ENCODE measurements around the gene MORN3. TPM values are rescaled to one million over a fixed set of nuclear protein-coding genes. Genes with fewer than 3 reads are reported as not detected.
"Not testable (repeated sequence)": the region's sequence is repeated elsewhere in the genome, so short reads cannot be mapped to it uniquely, and the experiment has no call there.

The MORN3 gene
- total RNA-seq, 1 experiment from 2014 or later = 0.37 TPM

DNA sequence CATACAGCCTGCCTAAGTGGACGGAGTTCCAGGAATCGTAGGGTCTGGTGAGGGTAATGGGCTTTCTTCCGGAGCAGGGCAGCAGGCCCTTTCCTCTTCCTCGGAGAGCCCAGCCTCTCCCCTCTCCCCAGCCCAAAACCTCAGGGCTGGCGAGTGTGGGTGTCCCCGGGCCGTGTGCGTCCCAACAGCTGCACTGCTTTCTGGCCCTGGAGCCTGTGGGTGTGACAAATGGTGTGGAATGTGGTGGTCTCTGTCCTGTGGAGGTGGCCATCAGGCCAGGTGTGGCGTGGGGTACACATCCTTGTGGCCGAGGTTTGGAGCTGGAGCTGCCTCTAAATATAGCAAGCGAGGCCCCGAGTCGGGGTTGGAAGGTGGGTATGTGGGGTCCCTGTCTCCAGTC, 34.6 kb downstream of the MORN3 start (continued):
- TF ChIP-seq, protein P1, sequence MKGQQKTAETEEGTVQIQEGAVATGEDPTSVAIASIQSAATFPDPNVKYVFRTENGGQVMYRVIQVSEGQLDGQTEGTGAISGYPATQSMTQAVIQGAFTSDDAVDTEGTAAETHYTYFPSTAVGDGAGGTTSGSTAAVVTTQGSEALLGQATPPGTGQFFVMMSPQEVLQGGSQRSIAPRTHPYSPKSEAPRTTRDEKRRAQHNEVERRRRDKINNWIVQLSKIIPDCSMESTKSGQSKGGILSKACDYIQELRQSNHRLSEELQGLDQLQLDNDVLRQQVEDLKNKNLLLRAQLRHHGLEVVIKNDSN (CRISPR knock-in tag; IDR thresholded peaks at IDR 0.05) = no peak
- no peak for TF ChIP-seq SOX15 (CRISPR knock-in tag; IDR thresholded peaks at IDR 0.05)
- TF ChIP-seq FOXP1 (CRISPR knock-in tag; IDR thresholded peaks at IDR 0.05; ENCODE audit: borderline replicate concordance) = no peak

DNA sequence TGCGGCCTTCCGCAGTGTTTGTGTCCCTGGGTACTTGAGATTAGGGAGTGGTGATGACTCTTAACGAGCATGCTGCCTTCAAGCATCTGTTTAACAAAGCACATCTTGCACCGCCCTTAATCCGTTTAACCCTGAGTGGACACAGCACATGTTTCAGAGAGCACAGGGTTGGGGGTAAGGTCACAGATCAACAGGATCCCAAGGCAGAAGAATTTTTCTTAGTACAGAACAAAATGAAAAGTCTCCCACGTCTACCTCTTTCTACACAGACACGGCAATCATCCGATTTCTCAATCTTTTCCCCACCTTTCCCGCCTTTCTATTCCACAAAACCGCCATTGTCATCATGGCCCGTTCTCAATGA, 35.6 kb downstream of the MORN3 start:
- Mint-ChIP-seq H3K4me1 (peaks cover 57% of the 10 kb centered on the region), H3K36me3 (peaks cover 11% of the 10 kb centered on the region; the same call in 1 of the 2 replicates)
- H3K4me3 Mint-ChIP-seq; DNase-seq (ENCODE audit: low spot score); ATAC-seq; H3K27ac Mint-ChIP-seq; H3K27me3 Mint-ChIP-seq (ENCODE audit: low read depth); H3K9me3 Mint-ChIP-seq: not testable (repeated sequence)
- ChIA-PET CTCF (interaction anchor here (0.6 to 2.7 kb wide), 4 partner anchors 11 to 81 kb away, joined by 3 to 7 read pairs (median 4); no protein-coding TSS in a partner anchor), POLR2A (interaction anchor here (0.6 to 1.1 kb wide), 2 partner anchors 41 to 51 kb away, joined by 4 to 5 read pairs; no protein-coding TSS in a partner anchor)

DNA sequence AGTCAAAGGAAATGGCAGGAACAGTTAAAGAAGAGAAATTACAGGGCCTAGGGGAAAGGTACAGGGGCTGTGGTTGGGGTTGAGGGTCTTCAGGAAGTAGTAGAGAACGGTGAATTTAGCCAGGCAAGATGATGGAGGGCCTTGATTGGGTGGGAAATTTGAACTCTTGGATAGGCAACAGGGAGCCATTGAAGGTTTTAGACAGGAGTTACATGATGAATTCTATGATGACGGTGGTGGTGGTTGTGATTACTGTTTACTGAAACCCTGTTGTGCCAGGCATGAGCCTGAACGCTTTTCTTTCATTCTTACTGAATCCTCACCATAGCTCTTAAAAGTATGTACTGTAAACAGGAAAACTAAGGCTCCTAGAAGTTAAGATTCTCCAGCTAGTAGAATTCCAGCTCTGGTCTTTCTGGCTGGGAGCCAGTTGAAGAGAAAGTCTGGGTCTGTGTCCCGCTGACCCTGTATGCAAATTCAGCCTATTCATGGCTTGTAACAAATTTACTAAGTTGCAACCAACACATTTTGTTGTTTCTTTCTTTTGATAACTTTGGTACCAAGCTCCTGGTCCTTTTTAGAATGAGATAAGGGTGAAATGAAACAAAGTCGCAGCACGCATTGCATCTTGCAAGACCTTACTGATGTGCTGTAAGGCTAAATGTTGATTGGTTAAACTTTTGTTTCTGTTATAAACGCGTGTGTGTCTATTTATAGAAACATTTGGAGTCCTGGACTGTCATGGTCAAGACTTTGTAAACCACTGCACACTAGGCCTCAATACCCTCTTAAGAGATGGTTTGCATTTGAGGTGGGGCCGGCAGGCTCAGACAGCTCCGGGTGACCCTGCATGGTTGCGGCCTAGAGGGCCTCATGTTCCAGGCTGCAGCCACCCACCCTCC, 37.1 kb downstream of the MORN3 start:
- H3K9me3 Mint-ChIP-seq = no peaks in the 10 kb centered on the region
- peaks cover 11% of the 10 kb centered on the region; the same call in 1 of the 2 replicates for H3K36me3 Mint-ChIP-seq
- H3K4me3 Mint-ChIP-seq = peak overlapping the region; percentile 29; the same call in 1 of the 2 replicates
- CTCF ChIA-PET = interaction anchor here (0.6 to 2.7 kb wide), 5 partner anchors 21 to 80 kb away, joined by 3 to 7 read pairs (median 5); no protein-coding TSS in a partner anchor
- ATAC-seq (no peak), DNase-seq (ENCODE audit: low spot score) (no peak)
- H3K4me1 Mint-ChIP-seq = peaks cover 64% of the 10 kb centered on the region
- POLR2A ChIA-PET = interaction anchor here (1.0 to 1.1 kb wide), 2 partner anchors 14 to 50 kb away, joined by 3 to 4 read pairs; no protein-coding TSS in a partner anchor
- no peaks in the 10 kb centered on the region for H3K27me3 Mint-ChIP-seq (ENCODE audit: low read depth)
- peak overlapping the region; percentile 54 for H3K27ac Mint-ChIP-seq
- TF ChIP-seq E2F4 (CRISPR knock-in tag; IDR thresholded peaks at IDR 0.05; ENCODE audit: borderline replicate concordance, low read depth) = no peak
- TF ChIP-seq RELA (CRISPR knock-in tag; IDR thresholded peaks at IDR 0.05; ENCODE audit: borderline replicate concordance) = no peak
- no peak for TF ChIP-seq ZNF416 (CRISPR knock-in tag; IDR thresholded peaks at IDR 0.05)
- no peak for TF ChIP-seq AR (CRISPR knock-in tag; IDR thresholded peaks at IDR 0.05)
- no peak for TF ChIP-seq GRHL2 (CRISPR knock-in tag; IDR thresholded peaks at IDR 0.05; ENCODE audit: insufficient replicate concordance, severe bottlenecking)
- TF ChIP-seq ZNF121 (CRISPR knock-in tag; IDR thresholded peaks at IDR 0.05) = no peak
- no peak for TF ChIP-seq JUN (CRISPR knock-in tag; IDR thresholded peaks at IDR 0.05)
- no peak for TF ChIP-seq AFF4 (CRISPR knock-in tag; IDR thresholded peaks at IDR 0.05; ENCODE audit: borderline replicate concordance)
- TF ChIP-seq IRF2 (CRISPR knock-in tag; IDR thresholded peaks at IDR 0.05; ENCODE audit: borderline replicate concordance, low read depth) = no peak
- TF ChIP-seq ATF1 (CRISPR knock-in tag; IDR thresholded peaks at IDR 0.05) = no peak
- TF ChIP-seq, protein P2, sequence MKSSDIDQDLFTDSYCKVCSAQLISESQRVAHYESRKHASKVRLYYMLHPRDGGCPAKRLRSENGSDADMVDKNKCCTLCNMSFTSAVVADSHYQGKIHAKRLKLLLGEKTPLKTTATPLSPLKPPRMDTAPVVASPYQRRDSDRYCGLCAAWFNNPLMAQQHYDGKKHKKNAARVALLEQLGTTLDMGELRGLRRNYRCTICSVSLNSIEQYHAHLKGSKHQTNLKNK (CRISPR knock-in tag; IDR thresholded peaks at IDR 0.05) = no peak
- TF ChIP-seq ATF3 (CRISPR knock-in tag; conservative IDR thresholded peaks at IDR 0.05) = no peak
- TF ChIP-seq SP1 (CRISPR knock-in tag; conservative IDR thresholded peaks at IDR 0.05) = no peak
- no peak for TF ChIP-seq MYBL2 (CRISPR knock-in tag; IDR thresholded peaks at IDR 0.05)
- no peak for TF ChIP-seq ESRRA (CRISPR knock-in tag; IDR thresholded peaks at IDR 0.05; ENCODE audit: borderline replicate concordance)
- TF ChIP-seq ZNF425 (CRISPR knock-in tag; conservative IDR thresholded peaks at IDR 0.05) = no peak

All from WTC11 (cell line).